GM20431 (cell line): ENCODE measurements around the gene TAPT1.

ENCODE experiments used
- in situ Hi-C: fragments of 300-500 bp; cut with MseI, MboI; formaldehyde crosslinking; loops from one replicate; pipeline ENCODE4 v1.15.0; 2020; ENCODE audit warnings: low sequenced_read_pairs; ENCODE audit not compliant: unreplicated experiment

TAPT1 gene

GRCh38 chr4:16194214-16194613 lies 32.1 kb downstream of the TAPT1 start:
- in situ Hi-C loops, result no loop called here

- in situ Hi-C loops, result no loop called here
Measured at GRCh38 chr4:16192631-16193518, 33.4 kb downstream of the TAPT1 start.

- in situ Hi-C loops, result no loop called here
Measured at GRCh38 chr4:16192057-16192456, 34.2 kb downstream of the TAPT1 start.

GRCh38 chr4:16187455-16187854 lies 38.8 kb downstream of the TAPT1 start:
- in situ Hi-C loops, result no loop called here

DNA sequence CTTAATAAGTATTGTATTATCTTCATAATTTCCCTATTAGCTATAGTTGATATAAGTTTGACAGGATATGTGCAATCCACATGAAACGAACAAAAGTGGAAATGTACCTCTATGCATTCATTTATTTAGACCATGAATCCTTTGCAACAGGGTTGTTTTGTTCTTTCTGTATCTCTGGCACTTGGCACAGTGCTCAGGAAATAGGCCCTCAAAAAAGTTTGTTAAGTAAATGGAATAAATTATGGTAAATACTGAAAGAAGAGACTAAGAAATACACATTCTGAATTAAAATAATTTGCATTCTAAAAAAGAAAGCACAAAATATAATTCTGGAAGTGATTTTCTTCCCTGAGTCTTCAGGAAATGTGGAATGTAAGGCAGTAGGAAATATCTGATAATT lies 39.3 kb downstream of the TAPT1 start:
- in situ Hi-C loops, result no loop called here

GRCh38 chr4:16183604-16184003 lies 42.7 kb downstream of the TAPT1 start:
- in situ Hi-C loops, result no loop called here

DNA sequence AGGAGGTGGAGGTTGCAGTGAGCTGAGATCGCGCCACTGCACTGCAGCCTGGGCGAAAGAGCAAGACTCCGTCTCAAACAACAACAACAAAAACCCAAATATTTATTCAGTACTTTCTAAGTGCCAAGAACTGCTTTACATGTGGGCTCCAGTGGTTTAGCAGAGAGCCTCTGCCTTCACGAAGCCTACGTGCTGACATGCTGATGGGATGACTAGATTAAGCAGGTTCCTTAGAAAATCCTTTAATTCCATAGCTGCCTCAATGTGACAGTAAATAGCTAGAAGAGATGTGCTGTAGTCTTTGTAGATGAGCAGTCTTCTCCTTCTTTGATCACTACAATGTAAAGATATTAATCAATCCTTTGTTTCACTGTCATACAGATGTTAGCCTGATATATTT lies 49.6 kb downstream of the TAPT1 start:
- in situ Hi-C loops, result no loop called here

DNA sequence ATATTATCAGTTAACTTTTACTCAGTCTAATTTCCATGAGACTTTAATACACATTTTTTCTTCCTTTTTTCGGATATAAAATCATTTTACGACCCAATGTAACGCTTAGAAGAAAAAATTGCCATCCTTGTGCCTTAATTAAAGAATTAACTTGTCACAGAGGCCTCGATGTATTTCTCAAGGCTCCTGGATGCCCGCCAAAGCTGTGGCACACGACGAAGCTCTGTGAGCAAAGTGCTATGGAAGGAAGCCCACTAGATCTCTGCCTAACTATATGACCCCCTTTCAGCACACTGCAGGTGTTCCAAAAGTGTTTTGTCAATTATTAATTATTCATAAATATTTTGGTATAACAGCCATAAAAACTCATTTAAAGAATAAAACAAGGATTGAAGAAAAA lies 54.4 kb downstream of the TAPT1 start:
- in situ Hi-C loops, result no loop called here

DNA sequence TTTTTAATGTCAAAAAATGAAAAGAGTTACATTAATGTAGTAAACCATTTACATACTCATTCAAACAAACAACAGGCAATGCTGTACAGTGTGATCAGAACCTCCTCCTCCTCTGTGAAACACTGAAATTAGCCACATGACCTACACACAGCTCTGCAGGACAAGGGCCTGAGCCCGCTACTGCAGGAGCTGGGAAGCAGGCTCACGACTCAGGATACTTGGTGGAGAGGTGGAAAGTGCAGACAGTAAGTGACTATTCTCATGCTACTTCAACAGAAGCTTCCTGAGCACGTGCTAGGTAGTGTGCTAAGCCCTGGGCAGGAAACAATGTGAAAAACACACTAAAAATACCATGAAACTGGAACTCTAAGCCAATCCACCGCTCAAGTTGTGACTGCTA lies 56.8 kb downstream of the TAPT1 start:
- in situ Hi-C loops, result no loop called here

DNA sequence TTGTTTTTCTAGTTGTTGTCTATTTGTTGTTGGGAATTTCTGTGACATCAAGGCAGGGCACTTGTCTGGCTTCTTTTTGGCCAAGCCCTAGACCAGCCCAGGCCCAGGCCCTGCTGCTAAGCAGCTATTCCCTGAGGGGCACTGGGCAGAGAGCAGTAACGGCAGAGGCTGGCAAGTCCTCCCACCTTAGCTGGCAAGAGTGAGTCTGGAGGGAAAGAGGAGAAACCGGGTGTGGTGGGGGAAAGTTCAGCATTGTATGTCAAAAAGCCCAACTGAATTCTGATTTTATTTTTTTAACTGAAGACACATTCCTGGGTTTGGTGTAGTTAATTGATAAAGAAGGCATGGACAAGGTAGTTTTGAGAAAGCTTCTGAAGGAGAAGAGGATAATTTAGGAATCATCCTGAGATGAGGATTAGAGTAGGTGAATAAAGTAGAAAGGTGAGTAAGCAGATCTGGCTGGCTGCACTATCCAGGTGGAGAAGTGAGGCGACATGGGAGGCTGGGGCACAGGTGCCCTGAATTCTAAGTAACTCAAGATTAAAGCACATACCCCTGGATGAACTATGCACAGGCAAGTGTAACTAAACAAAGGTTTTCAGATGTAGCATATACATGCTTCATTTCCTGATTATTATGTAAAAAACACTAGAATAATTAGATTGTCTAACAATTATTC lies 57.4 kb downstream of the TAPT1 start:
- in situ Hi-C loops, result no loop called here

DNA sequence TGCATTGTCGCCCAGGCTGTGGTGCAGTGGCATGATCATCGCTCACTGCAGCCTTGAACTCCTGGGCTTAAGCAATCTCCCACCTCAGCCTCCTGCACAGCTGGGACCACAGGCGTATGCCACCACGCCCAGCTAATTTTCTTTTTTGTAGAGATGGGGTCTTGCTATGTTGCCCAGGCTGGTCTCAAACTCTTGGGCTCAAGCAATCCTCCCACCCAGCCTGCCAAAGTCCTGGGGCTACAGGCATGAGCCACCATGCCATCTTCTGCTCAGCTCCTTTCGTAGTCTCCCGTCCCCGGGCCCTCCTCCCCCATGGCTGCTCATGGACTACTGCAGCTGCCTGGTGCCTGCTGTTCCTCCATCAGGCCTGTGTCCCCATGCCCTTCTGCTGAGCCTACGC lies 58.1 kb downstream of the TAPT1 start:
- in situ Hi-C loops, result no loop called here

DNA sequence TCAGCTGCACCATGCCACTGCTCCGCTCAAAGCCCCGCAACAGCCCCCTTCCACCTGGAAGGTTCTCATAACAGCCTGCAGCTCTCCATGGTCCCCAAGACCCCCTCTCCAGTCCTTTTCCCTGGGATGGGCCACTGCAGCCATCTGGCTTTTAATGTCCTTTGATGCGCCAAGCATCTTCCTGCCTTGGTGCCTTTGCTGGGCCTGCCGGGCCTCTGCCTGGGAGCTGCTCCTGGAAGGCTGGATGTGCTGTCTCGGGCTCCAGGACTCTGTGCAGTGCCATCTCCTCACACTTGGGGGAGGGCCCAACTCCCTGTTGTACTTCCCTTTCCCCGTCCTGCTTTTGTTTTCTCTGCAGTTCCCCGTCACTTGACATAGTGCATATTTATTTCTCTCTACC lies 60.3 kb downstream of the TAPT1 start:
- in situ Hi-C loops, result no loop called here

- in situ Hi-C loops, result no loop called here
Measured at GRCh38 chr4:16162891-16163290, 63.4 kb downstream of the TAPT1 start.

DNA sequence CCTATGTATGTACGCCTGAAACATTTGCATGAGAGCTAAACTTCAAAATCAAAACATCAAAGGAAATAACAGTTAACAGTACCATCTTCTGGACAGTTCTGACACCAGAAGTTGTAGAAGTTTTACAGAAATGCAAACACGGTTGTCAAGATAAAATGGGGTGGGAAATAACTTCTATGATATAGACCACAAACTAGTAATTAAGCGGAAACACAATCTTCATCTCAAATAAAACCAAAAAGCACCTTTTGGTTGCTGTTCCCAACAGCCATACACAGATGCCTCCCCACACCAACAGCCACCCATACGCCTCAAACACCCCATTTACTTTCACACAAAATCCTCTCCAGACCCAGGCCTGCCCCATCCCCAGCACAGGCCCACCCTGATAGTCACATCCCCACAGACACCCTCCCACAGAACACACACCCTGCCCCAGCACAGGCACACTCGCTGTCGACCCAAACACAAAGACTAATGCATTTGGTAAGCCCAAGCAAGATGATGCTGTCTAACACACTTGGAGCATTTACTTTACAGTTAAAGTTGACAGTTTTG lies 64.3 kb downstream of the TAPT1 start:
- in situ Hi-C loops, result no loop called here

GRCh38 chr4:16160457-16160856 lies 65.8 kb downstream of the TAPT1 start:
- in situ Hi-C loops, result no loop called here

GRCh38 chr4:16159286-16159685 lies 67.0 kb downstream of the TAPT1 start:
- in situ Hi-C loops, result no loop called here

DNA sequence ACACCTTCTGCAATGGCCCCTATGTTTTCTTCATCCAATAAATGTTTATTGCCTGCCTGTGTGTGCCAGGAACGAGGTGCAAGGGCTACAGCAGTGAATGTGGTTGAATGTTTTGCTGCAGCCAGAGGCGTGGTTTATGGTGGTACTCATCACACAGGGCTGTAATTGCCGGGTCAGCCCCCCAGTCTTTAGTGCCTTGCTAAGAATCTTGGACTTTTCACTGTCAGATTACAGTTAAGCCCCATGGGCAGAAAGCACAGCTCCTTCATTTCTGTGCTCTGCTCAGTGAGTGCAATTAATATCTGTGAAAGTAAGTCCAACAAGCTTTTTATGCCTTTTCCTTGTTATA lies 67.8 kb downstream of the TAPT1 start:
- in situ Hi-C loops, result no loop called here

- in situ Hi-C loops, result no loop called here
Measured at GRCh38 chr4:16157609-16158503, 68.4 kb downstream of the TAPT1 start.

- in situ Hi-C loops, result no loop called here
Measured at GRCh38 chr4:16155528-16156169, 70.6 kb downstream of the TAPT1 start.

GRCh38 chr4:16154451-16154850 lies 71.8 kb downstream of the TAPT1 start:
- in situ Hi-C loops, result no loop called here
